Stomach (tissue), 4 donors: Measurements from ENCODE around the gene ETV5.

ENCODE experiments used
- CTCF ChIP-seq, 7 experiments: fragments of 450-650 bp in 4 of 7; fragments of 200-600 bp in 3 of 7; sonication (generic) in 3 of 7; IDR thresholded peaks; one replicate each; pipeline ENCODE4 v1.5.1; 2016 to 2019; ENCODE audit warnings: antibody characterized with exemption in 7 of 7, control low read depth in 2 of 7, mild to moderate bottlenecking in 1 of 7
- POLR2A ChIP-seq, 4 donors: fragments of 450-650 bp; IDR thresholded peaks; one replicate each; pipeline ENCODE4 v1.6.1; 2016; ENCODE audit warnings: antibody characterized with exemption in 4 of 4, control low read depth in 2 of 4, mild to moderate bottlenecking in 1 of 4, moderate library complexity in 1 of 4
- POLR2AphosphoS5 ChIP-seq, 3 donors: sonication (generic); formaldehyde crosslinking; IDR thresholded peaks; one replicate each; pipeline ENCODE4 v1.6.1; 2016; ENCODE audit warnings: antibody characterized with exemption in 3 of 3

GRCh38 chr3:186128158-186128557 lies 19.3 kb upstream of the ETV5 start:
- TF ChIP-seq POLR2AphosphoS5 (IDR thresholded peaks at IDR 0.05) (no peak), CTCF (IDR thresholded peaks at IDR 0.05) (no peak), POLR2A (IDR thresholded peaks at IDR 0.05) (no peak)
